Measurements from ENCODE around the gene WBP11. TPM values are rescaled to one million over a fixed set of nuclear protein-coding genes. Genes with fewer than 3 reads are reported as not detected.

Gene WBP11
- total and polyA plus RNA-seq, 4 donors: 9.9 to 16.6 (median 12.2) TPM

DNA sequence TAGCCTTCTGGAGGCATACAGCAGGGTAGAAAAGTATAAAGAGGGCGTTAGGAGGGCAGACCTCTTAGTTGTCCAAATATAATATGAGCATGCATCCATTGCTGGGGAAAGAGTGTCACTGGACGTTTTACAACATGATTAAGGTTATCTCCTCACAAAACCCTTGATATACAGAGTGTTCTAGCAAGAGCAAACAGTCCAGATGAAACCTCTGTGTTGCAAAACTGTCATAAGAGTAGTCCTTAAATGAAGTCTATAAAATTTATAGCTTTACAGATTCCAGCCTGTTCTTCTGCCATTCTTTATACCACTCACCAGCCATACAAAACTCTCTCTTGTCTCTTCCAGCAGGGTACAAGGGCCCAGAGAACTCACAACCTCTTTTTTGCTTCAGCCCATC is 21.7 kb downstream of the WBP11 start:
- Histone ChIP-seq H3K9ac (ENCODE audit: low read depth in 1 of 2, low read length in 2 of 2) (no peak overlapping the region), H3K4me3 (ENCODE audit: low read depth in 1 of 3, low read length in 3 of 3) (no peak overlapping the region), H3K27me3 (ENCODE audit: control insufficient read depth in 4 of 4, insufficient read depth in 4 of 4, low read length in 3 of 4) (no peaks in the 10 kb centered on the region), H3K4me1 (ENCODE audit: control insufficient read depth in 4 of 4, insufficient read depth in 4 of 4, low read length in 3 of 4) (no peaks in the 10 kb centered on the region), H3K36me3 (ENCODE audit: control insufficient read depth in 4 of 4, insufficient read depth in 3 of 4, low read depth in 1 of 4, low read length in 3 of 4) (peaks cover 1 to 13% (median 8%) of the 10 kb centered on the region in 4 donors), H3K9me3 (ENCODE audit: control insufficient read depth in 4 of 4, low read length in 3 of 4) (no peaks in the 10 kb centered on the region), H3K27ac (ENCODE audit: low read depth in 1 of 2, low read length in 2 of 2) (no peak overlapping the region)
- no peak for DNase-seq (ENCODE audit: low spot score)
- 61% methylated on average over 2 of the region's 2 CpGs for WGBS
- TF ChIP-seq SP1 (IDR thresholded peaks at IDR 0.05) (no peak), NR2F2 (IDR thresholded peaks at IDR 0.05) (no peak), EGR1 (IDR thresholded peaks at IDR 0.05; ENCODE audit: low read depth in 2 of 2) (no peak)

DNA sequence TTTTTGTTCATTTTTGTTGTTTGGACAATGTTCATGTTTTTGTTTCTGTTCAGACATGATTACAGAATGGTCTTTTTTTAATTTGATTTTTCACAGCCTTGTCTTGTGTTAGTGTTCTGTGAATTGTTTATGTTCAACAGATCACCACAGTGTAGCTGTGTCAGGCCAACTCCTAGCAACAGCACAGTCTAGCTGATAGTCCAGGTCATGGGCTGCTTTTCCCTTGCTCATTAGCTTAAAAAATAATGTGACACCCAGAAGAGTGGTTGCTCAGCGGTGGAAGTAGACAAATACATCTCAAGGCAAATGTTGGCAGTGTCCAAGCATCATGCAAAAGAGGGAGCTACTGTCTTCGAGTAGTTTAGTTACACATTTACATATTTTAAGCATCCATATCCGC is 22.4 kb downstream of the WBP11 start:
- Histone ChIP-seq H3K4me3 (ENCODE audit: low read depth in 1 of 3, low read length in 3 of 3) (no peak overlapping the region), H3K9ac (ENCODE audit: low read depth in 1 of 2, low read length in 2 of 2) (no peak overlapping the region), H3K36me3 (ENCODE audit: control insufficient read depth in 4 of 4, insufficient read depth in 3 of 4, low read depth in 1 of 4, low read length in 3 of 4) (peaks cover 1 to 9% (median 3%) of the 10 kb centered on the region in 4 donors), H3K9me3 (ENCODE audit: control insufficient read depth in 4 of 4, low read length in 3 of 4) (no peaks in the 10 kb centered on the region), H3K27ac (ENCODE audit: low read depth in 1 of 2, low read length in 2 of 2) (no peak overlapping the region), H3K4me1 (ENCODE audit: control insufficient read depth in 4 of 4, insufficient read depth in 4 of 4, low read length in 3 of 4) (peaks cover 0 to under 1% (median 0%) of the 10 kb centered on the region in 4 donors), H3K27me3 (ENCODE audit: control insufficient read depth in 4 of 4, insufficient read depth in 4 of 4, low read length in 3 of 4) (no peaks in the 10 kb centered on the region)
- 87% methylated on average over 3 of the region's 3 CpGs for WGBS
- TF ChIP-seq NR2F2 (IDR thresholded peaks at IDR 0.05) (no peak), JUND (IDR thresholded peaks at IDR 0.05) (no peak), GABPA (IDR thresholded peaks at IDR 0.05 in 1 of 2, conservative IDR thresholded peaks at IDR 0.05 in 1 of 2) (no peak), RXRA (IDR thresholded peaks at IDR 0.05) (no peak), TAF1 (conservative IDR thresholded peaks at IDR 0.05) (no peak)
- TF ChIP-seq, protein P1, sequence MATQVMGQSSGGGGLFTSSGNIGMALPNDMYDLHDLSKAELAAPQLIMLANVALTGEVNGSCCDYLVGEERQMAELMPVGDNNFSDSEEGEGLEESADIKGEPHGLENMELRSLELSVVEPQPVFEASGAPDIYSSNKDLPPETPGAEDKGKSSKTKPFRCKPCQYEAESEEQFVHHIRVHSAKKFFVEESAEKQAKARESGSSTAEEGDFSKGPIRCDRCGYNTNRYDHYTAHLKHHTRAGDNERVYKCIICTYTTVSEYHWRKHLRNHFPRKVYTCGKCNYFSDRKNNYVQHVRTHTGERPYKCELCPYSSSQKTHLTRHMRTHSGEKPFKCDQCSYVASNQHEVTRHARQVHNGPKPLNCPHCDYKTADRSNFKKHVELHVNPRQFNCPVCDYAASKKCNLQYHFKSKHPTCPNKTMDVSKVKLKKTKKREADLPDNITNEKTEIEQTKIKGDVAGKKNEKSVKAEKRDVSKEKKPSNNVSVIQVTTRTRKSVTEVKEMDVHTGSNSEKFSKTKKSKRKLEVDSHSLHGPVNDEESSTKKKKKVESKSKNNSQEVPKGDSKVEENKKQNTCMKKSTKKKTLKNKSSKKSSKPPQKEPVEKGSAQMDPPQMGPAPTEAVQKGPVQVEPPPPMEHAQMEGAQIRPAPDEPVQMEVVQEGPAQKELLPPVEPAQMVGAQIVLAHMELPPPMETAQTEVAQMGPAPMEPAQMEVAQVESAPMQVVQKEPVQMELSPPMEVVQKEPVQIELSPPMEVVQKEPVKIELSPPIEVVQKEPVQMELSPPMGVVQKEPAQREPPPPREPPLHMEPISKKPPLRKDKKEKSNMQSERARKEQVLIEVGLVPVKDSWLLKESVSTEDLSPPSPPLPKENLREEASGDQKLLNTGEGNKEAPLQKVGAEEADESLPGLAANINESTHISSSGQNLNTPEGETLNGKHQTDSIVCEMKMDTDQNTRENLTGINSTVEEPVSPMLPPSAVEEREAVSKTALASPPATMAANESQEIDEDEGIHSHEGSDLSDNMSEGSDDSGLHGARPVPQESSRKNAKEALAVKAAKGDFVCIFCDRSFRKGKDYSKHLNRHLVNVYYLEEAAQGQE (IDR thresholded peaks at IDR 0.05): no peak
- TF ChIP-seq, protein P2, sequence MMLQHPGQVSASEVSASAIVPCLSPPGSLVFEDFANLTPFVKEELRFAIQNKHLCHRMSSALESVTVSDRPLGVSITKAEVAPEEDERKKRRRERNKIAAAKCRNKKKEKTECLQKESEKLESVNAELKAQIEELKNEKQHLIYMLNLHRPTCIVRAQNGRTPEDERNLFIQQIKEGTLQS (IDR thresholded peaks at IDR 0.05): no peak
- no peak for DNase-seq (ENCODE audit: low spot score)

GRCh38 chr12:14779834-14780233 is 23.4 kb downstream of the WBP11 start:
- no peak overlapping the region for H3K9ac ChIP-seq (ENCODE audit: low read depth in 1 of 2, low read length in 2 of 2)
- H3K27me3 ChIP-seq (ENCODE audit: control insufficient read depth in 4 of 4, insufficient read depth in 4 of 4, low read length in 3 of 4): no peaks in the 10 kb centered on the region
- no peaks in the 10 kb centered on the region for H3K9me3 ChIP-seq (ENCODE audit: control insufficient read depth in 4 of 4, low read length in 3 of 4)
- peaks cover 0 to 1% (median under 1%) of the 10 kb centered on the region in 4 donors for H3K36me3 ChIP-seq (ENCODE audit: control insufficient read depth in 4 of 4, insufficient read depth in 3 of 4, low read depth in 1 of 4, low read length in 3 of 4)
- no peak overlapping the region for H3K27ac ChIP-seq (ENCODE audit: low read depth in 1 of 2, low read length in 2 of 2)
- DNase-seq (ENCODE audit: low spot score): no peak
- H3K4me3 ChIP-seq (ENCODE audit: low read depth in 1 of 3, low read length in 3 of 3): no peak overlapping the region
- 92% methylated on average over 2 of the region's 2 CpGs for WGBS
- peaks cover 0 to 11% (median 0%) of the 10 kb centered on the region in 4 donors for H3K4me1 ChIP-seq (ENCODE audit: control insufficient read depth in 4 of 4, insufficient read depth in 4 of 4, low read length in 3 of 4)
- TF ChIP-seq, protein P3, sequence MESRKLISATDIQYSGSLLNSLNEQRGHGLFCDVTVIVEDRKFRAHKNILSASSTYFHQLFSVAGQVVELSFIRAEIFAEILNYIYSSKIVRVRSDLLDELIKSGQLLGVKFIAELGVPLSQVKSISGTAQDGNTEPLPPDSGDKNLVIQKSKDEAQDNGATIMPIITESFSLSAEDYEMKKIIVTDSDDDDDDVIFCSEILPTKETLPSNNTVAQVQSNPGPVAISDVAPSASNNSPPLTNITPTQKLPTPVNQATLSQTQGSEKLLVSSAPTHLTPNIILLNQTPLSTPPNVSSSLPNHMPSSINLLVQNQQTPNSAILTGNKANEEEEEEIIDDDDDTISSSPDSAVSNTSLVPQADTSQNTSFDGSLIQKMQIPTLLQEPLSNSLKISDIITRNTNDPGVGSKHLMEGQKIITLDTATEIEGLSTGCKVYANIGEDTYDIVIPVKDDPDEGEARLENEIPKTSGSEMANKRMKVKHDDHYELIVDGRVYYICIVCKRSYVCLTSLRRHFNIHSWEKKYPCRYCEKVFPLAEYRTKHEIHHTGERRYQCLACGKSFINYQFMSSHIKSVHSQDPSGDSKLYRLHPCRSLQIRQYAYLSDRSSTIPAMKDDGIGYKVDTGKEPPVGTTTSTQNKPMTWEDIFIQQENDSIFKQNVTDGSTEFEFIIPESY (IDR thresholded peaks at IDR 0.05): no peak
- no peak for TF ChIP-seq HNF4A (conservative IDR thresholded peaks at IDR 0.05)
- TF ChIP-seq SP1 (IDR thresholded peaks at IDR 0.05): no peak
- TF ChIP-seq FOXA2 (IDR thresholded peaks at IDR 0.05): no peak
- TF ChIP-seq GABPA (IDR thresholded peaks at IDR 0.05 in 1 of 2, conservative IDR thresholded peaks at IDR 0.05 in 1 of 2): no peak
- TF ChIP-seq RXRA (IDR thresholded peaks at IDR 0.05): no peak
- TF ChIP-seq, protein P4, sequence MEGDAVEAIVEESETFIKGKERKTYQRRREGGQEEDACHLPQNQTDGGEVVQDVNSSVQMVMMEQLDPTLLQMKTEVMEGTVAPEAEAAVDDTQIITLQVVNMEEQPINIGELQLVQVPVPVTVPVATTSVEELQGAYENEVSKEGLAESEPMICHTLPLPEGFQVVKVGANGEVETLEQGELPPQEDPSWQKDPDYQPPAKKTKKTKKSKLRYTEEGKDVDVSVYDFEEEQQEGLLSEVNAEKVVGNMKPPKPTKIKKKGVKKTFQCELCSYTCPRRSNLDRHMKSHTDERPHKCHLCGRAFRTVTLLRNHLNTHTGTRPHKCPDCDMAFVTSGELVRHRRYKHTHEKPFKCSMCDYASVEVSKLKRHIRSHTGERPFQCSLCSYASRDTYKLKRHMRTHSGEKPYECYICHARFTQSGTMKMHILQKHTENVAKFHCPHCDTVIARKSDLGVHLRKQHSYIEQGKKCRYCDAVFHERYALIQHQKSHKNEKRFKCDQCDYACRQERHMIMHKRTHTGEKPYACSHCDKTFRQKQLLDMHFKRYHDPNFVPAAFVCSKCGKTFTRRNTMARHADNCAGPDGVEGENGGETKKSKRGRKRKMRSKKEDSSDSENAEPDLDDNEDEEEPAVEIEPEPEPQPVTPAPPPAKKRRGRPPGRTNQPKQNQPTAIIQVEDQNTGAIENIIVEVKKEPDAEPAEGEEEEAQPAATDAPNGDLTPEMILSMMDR (IDR thresholded peaks at IDR 0.05; ENCODE audit: low read depth, low read length, missing input control): no peak
- TF ChIP-seq HNF4G (IDR thresholded peaks at IDR 0.05): no peak
- TF ChIP-seq, protein P2 (IDR thresholded peaks at IDR 0.05): no peak
- TF ChIP-seq, protein P1 (IDR thresholded peaks at IDR 0.05): no peak
- TF ChIP-seq JUND (IDR thresholded peaks at IDR 0.05): no peak
- no peak for TF ChIP-seq MAX (IDR thresholded peaks at IDR 0.05)
